Stimulated activated CD4-positive, alpha-beta T cell treated with anti-CD3 and anti-CD28 coated beads, Interleukin-4, amount 100 ng/mL, for 48 hours (primary cell): ENCODE measurements around the gene PRELID2.
"Not testable (repeated sequence)": the region's sequence is repeated elsewhere in the genome, so short reads cannot be mapped to it uniquely, and the experiment has no call there.

Experiments used
- DNase-seq, 2 donors: peaks; one replicate each; pipeline ENCODE4 v3.0.0-alpha.2; 2020; ENCODE audit warnings: low read depth in 2 of 2

Gene PRELID2

GRCh38 chr5:145834917-145835847 is at the start of gene PRELID2:
Gene PRELID2, minus strand, starts transcription at chr5:145835342. Its CDS starts 91 bp downstream, at chr5:145835251.
- peak; percentile 38 to 41 for DNase-seq

DNA sequence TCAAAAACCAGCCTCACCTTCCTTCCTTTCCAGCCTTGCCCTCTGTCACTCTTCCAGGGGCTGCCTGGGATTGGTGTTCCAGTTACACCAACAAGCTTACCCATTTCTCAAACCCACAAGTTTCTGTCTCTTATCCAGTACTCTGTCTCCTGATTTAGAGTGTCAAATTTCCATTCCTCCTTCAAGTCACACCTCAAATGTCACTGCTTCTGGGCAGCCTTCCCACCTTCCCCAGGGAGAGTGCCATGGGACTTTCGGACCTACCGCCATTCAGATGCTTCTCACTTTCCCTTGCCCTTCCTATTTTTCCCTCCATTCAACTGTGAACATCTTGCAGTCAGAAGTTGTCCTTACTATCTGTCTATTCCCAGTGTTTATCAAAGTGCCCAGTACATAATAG is 39.6 kb upstream of the PRELID2 start:
- DNase-seq, result no peak

GRCh38 chr5:145872914-145873313 is 37.8 kb upstream of the PRELID2 start, which contains the start of gene GRXCR2:
Gene GRXCR2, minus strand, starts transcription at chr5:145873014. Its CDS starts 46 bp downstream, at chr5:145872968.
- DNase-seq, result no peak

DNA sequence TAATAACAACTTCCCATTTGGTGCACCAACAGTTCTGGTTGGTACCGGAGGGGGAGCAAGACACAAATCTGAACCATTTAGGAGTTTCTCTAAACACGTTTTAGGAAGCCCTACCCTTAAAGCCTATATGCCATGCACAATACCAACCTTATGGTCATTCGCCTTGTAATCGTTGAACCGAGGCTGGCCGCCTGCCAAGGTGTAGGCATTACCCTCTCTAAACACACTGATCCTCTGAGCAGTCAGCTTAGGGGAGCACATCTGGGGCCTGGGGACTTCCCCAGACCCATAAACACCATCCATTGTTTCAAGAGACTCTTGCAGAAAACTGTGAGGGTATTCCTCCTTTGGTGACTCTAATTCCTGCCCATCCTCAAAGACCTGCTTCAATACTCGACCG is 37.3 kb upstream of the PRELID2 start:
- DNase-seq, result no peak

GRCh38 chr5:145869753-145870152 is 34.6 kb upstream of the PRELID2 start:
- no peak for DNase-seq

DNA sequence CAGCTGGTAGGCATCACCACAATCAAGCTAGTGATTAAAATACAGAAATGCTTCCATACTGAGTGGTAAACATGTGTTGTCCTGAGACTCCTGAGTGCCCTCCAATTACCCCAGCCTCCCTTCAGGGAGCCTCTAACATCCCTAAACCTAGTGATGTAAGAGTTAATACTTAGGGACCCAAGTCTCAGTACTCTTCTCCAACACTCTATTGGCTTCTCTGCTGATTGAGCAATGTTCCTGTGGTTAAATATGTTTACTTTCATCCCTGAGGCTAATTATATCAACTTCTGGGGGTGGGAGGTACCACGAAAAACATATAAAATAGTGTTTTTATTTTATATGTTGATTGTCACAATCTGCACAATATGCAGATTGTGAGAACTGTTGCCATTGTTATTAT is 32.7 kb upstream of the PRELID2 start:
- no peak for DNase-seq

- not testable (repeated sequence) for DNase-seq
These were observed 29.3 kb upstream of the PRELID2 start for GRCh38 chr5:145864432-145864831.

- DNase-seq, result no peak
These were observed 27.9 kb upstream of the PRELID2 start for GRCh38 chr5:145863003-145863402.

- DNase-seq, result no peak
These were observed 24.8 kb upstream of the PRELID2 start for GRCh38 chr5:145859897-145860296.

DNA sequence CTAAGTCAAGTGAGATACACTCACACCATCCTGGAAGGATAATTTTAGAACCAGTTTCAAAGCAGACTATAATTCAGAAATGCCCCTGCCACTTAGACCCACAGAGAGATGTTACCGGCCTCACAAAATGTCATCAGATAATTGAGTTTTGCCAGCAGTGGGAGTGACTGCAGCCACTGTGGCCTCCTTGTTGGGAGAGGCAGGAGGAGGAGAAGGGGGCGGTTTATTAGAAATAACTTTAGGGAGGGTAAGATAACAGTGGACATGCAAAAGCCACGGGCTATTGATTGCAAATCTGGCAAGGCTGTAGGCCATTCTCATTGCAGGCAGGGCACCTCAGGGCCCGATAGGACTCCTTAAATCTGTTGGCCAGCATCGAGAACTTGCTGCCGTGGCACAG is 24.3 kb upstream of the PRELID2 start:
- DNase-seq, result no peak

GRCh38 chr5:145858959-145859358 is 23.8 kb upstream of the PRELID2 start:
- no peak for DNase-seq

DNA sequence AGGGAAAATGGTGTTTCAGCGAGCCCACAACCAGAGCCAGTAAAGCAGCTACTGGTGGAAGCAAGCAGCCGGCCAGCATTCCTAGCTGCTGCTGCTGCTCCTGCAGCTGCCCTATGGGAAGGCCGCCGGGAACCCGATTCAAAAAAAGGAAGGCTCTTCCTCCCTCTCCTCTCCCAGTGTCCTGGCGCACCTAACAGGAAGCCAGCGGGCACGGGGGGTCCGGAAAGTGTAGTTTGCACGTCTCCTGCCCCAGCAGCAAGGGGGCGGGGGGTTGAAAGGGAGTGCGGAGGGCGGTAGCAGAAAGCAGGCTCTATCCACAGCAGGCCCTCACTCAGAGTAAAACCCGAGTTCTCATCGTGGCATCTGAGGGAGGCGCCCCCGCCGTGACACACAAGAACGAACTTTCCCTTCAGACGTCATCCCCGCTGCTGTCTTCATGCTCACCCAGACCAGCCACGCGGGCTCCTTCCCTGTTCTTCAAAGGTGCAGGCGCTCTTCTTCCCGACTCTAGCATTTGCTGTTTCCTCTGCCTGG is 21.2 kb upstream of the PRELID2 start:
- no peak for DNase-seq

DNA sequence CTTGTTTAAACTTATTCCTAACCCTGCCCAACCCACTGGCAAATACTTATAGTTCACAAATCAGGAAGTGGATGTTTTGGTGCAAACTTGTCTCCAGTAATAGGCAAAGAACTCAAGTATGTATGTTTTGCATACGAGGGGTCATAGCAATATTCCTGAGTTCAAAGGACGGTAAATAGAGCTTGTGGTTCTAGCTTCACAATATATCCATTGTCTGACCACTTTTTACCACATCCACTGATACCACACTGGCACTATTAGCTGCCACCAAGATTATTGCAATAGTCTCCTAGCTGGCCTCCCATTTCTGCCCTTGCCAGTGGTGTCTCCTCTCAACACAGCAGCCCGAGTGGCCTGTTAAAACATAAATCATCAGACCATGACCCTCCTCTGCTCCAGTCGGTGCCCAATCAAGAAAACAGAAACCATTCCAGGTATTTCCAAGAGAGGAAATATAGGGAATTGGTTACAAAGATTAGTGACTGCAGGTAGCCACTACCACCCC is 20.7 kb upstream of the PRELID2 start:
- no peak for DNase-seq

GRCh38 chr5:145854651-145855258 is 19.6 kb upstream of the PRELID2 start:
- no peak for DNase-seq

DNA sequence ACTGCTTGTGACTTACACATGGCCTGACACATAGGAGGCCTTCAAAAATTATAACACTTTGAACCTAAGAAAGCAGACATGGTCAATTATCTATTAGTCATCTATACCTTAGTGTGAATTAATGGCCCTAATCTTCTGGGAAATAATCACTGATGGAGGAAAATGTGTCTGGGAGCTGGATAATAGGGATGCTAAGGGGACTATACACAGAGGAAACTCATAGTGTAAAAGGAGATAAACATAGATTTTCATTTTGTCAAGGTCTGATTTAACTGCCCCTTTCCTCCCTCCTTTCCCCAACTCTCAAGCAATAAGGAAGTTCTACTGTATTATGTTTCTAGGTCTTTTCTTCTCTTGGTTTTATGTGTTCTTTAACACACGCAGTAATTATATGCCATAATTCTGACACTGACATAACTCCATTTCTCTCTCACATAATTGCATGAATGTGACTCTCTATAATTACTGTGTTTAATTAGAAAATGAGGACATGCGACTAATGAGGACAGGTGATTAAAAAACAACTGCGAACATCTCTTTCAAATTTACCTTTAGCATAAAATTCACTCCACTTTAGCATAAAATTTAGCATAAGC is 18.7 kb upstream of the PRELID2 start:
- no peak for DNase-seq

DNA sequence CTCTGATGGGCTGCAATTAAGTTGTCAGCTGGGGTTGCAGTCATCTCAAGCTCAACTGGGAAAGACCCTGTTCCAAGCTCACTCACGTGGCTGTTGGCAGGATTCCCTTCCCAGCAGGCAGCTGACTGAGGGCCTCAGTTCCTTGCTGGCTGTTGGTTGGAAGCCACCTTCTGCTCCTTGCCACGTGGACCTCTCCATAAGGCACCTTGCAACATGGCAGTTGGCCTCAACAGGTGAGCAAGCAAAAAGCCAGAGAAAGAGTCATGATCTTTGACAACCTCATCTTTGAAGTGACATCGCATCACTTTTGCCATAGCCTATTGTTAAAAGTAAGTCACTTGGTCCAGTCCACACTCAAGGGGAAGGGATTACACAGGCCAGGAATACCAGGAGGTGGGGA is 17.8 kb upstream of the PRELID2 start:
- no peak for DNase-seq

DNA sequence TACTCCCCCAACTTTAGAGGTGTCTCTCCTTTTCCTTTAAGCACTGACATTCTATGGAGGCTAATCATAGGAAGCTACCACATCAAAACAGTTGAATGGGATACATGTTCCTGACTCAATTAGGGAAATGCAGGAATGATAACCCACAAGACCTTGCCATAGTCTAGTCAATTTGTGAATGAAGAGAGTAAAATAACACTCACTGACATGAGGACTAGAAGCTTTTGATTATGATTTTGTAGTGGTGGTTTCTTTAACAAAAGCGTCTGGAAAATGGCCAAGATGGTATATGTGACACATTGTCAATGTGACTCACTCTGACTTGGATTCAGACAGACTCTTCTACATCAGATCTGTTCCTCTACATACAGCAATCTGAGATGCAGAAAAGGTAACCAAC is 13.7 kb upstream of the PRELID2 start:
- DNase-seq, result no peak

GRCh38 chr5:145847499-145848497 is 12.7 kb upstream of the PRELID2 start:
- DNase-seq, result no peak

DNA sequence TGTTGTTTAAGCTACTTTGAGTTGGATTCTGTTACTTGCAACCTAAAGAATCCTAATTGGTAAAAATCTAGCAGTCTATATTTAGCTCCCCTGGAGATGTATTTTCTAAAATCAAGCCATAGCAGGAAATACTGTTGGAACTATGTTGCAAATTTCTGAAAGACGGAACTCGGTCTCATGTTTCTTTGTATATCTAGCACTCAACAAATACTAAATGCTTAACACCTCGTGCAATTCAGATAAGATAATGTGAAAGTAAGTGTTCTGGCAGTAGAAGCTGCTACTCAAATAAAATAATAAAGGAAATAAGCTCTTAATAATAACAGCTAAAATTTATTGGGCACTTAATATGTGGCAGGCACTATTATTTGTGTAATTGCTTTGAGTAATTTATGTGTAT is 10.9 kb upstream of the PRELID2 start:
- DNase-seq, result no peak

- DNase-seq, result no peak
These were observed 6.2 kb upstream of the PRELID2 start for GRCh38 chr5:145841299-145841698.
